GM12873 (cell line): ENCODE results near the gene PDE8B.

Experiments
- CTCF ChIP-seq: IDR thresholded peaks from 2 replicates; pipeline ENCODE4 v1.5.1; 2012; ENCODE audit warnings: low read depth, mild to moderate bottlenecking, moderate library complexity, low read length, control low read depth; ENCODE audit not compliant: insufficient read depth; ENCODE audit errors: missing control alignments

PDE8B gene

GRCh38 chr5:77305956-77306355 is 95.5 kb downstream of the PDE8B start:
- no peak for TF ChIP-seq CTCF

- no peak for TF ChIP-seq CTCF
Measured at GRCh38 chr5:77306531-77306930, 96.1 kb downstream of the PDE8B start.

- TF ChIP-seq CTCF: no peak
Measured at GRCh38 chr5:77308154-77308960, 97.9 kb downstream of the PDE8B start.

GRCh38 chr5:77309140-77309539 is 98.7 kb downstream of the PDE8B start:
- no peak for TF ChIP-seq CTCF

GRCh38 chr5:77310494-77311213 is 100.2 kb downstream of the PDE8B start:
- TF ChIP-seq CTCF: no peak

GRCh38 chr5:77311214-77311571 is 100.7 kb downstream of the PDE8B start:
- TF ChIP-seq CTCF: no peak

- no peak for TF ChIP-seq CTCF
Measured at GRCh38 chr5:77312413-77312812, 101.9 kb downstream of the PDE8B start.
